OCI-LY3 (cell line): ENCODE measurements around the gene SPON2.
A peak's percentile ranks its signal among the peaks of the same experiment; 100 is the strongest.

Source experiments
- H2AFZ ChIP-seq: fragments of 200-600, 300-600 bp; shearing (Covaris generic); 2 replicates; pipeline ENCODE4 v1.6.0; 2014; ENCODE audit warnings: antibody characterized with exemption, low read depth, low read length
- H3K27ac ChIP-seq: fragments of 200-600, 300-600 bp; sonication (generic); 2 replicates; pipeline ENCODE4 v1.5.1; 2014; ENCODE audit warnings: mild to moderate bottlenecking, low read length, moderate library complexity, mixed read lengths
- H3K27me3 ChIP-seq: fragments of 200-600, 300-600 bp; sonication (generic); 2 replicates; pipeline ENCODE4 v1.6.1; 2014; ENCODE audit warnings: low read depth, low read length, mixed read lengths
- H3K36me3 ChIP-seq: fragments of 200-600, 300-600 bp; sonication (generic); replicated peaks from 2 replicates; pipeline ENCODE3; 2014; ENCODE audit warnings: low read depth, low read length, mixed read lengths
- H3K4me1 ChIP-seq: fragments of 300-600, 200-600 bp; sonication (generic); 2 replicates; pipeline ENCODE4 v1.6.1; 2014; ENCODE audit warnings: low read length, mixed read lengths
- H3K4me2 ChIP-seq: fragments of 200-600, 300-600 bp; sonication (generic); 2 replicates; pipeline ENCODE4 v1.6.1; 2014; ENCODE audit warnings: low read length, mixed read lengths
- H3K4me3 ChIP-seq: fragments of 300-600, 200-600 bp; sonication (generic); 2 replicates; pipeline ENCODE4 v1.5.1; 2014; ENCODE audit warnings: antibody characterized with exemption, mild to moderate bottlenecking, low read length, moderate library complexity
- H3K79me2 ChIP-seq: fragments of 300-600, 200-600 bp; shearing (Covaris generic); 2 replicates; pipeline ENCODE4 v1.6.1; 2014; ENCODE audit warnings: mild to moderate bottlenecking, low read length, mixed read lengths
- H3K9ac ChIP-seq: fragments of 300-600, 200-600 bp; shearing (Covaris generic); 2 replicates; pipeline ENCODE4 v1.6.0; 2014; ENCODE audit warnings: mild to moderate bottlenecking, low read length, moderate library complexity
- H3K9me3 ChIP-seq: fragments of 200-600, 300-600 bp; shearing (Covaris generic); 2 replicates; pipeline ENCODE4 v1.6.1; 2014; ENCODE audit warnings: low read length, mixed read lengths; ENCODE audit not compliant: insufficient read depth
- H4K20me1 ChIP-seq: fragments of 200-600, 300-600 bp; sonication (generic); 2 replicates; pipeline ENCODE4 v1.6.1; 2016; ENCODE audit warnings: low read length, mixed read lengths; ENCODE audit not compliant: insufficient read depth
- CTCF ChIP-seq: fragments of 200-600, 300-600 bp; sonication (generic); IDR thresholded peaks from 2 replicates; pipeline ENCODE4 v1.5.1; 2014; ENCODE audit warnings: antibody characterized with exemption, low read length, low read depth
- EZH2phosphoT487 ChIP-seq: fragments of 200-600 bp; shearing (Covaris generic); IDR thresholded peaks from 2 replicates; pipeline ENCODE4 v1.6.1; 2018; ENCODE audit warnings: antibody characterized with exemption, mixed run types, low read depth

Gene SPON2

DNA sequence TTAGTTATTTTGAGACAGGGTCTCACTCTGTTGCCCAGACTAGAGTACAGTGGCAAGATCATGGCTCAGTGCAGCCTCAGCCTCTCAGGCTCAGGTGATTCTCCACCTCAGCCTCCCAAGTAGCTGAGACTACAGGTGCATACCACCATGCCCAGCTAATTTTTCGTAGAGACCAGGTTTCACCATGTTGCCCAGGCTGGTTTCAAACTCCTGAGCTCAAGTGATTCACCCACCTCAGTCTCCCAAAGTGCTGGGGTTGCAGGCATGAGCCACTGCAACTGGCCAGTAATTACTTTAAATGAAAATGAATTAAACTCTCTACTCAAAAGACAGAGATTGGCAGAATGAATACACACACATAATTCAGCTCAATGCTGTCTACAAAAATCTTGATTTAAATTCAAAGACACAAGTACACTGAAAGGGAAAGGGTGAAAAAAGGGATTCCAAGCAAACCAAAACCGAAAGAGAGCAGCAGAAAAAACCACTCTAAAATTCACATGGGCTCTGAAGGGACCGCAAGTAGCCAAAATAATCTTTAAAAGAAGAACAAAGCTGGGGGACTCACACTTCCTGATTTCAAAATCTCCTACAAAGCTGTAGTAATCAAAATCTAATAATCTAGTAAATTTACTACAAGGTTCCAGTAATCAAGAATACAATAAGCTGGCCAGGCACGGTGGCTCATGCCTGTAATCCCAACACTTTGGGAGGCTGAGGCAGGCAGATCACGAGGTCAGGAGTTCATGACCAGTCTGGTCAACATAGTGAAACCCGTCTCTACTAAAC lies 11.8 kb upstream of the SPON2 start:
- H3K4me3 ChIP-seq: no peak overlapping the region
- TF ChIP-seq CTCF (no peak), EZH2phosphoT487 (no peak)
- no peak overlapping the region for H3K9ac ChIP-seq
- no peaks in the 10 kb centered on the region for H3K36me3 ChIP-seq
- H3K4me1 ChIP-seq: peaks cover 7% of the 10 kb centered on the region; the same call in 1 of the 2 replicates
- peaks cover 24% of the 10 kb centered on the region for H3K9me3 ChIP-seq
- H3K27me3 ChIP-seq: peaks cover 20% of the 10 kb centered on the region; the same call in 1 of the 2 replicates
- H2AFZ ChIP-seq: no peak overlapping the region
- H3K4me2 ChIP-seq: 0 out of 2 replicates have a peak overlapping the region, but pooled peaks have one; percentile 15
- H3K27ac ChIP-seq: no peak overlapping the region
- H3K79me2 ChIP-seq: no peaks in the 10 kb centered on the region
- no peaks in the 10 kb centered on the region for H4K20me1 ChIP-seq

DNA sequence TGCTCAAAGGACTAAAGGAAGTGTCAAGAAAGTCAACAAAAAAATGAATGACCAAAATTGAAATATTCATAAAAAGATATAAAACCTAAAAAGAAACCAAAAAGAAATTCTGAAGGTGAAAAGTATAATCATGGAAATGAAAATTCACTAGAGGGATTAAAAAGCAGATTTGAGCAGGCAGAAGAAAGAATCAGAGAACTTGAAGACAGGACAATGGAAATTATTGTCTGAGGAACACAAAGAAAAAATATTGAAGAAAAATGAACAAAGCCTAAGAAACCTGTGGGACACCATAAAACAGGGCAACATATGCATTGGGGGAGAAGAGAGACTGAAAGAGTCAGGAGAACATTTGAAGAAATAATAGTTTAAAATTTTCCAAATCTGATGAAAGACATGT lies 9.9 kb upstream of the SPON2 start:
- H3K36me3 ChIP-seq: no peaks in the 10 kb centered on the region
- H3K27me3 ChIP-seq: peaks cover 20% of the 10 kb centered on the region; the same call in 1 of the 2 replicates
- H3K4me2 ChIP-seq: no peak overlapping the region
- H3K4me3 ChIP-seq: no peak overlapping the region
- H3K4me1 ChIP-seq: peaks cover 7% of the 10 kb centered on the region; the same call in 1 of the 2 replicates
- no peak overlapping the region for H3K9ac ChIP-seq
- H3K79me2 ChIP-seq: no peaks in the 10 kb centered on the region
- H3K9me3 ChIP-seq: peaks cover 24% of the 10 kb centered on the region
- H3K27ac ChIP-seq: no peak overlapping the region
- no peak overlapping the region for H2AFZ ChIP-seq
- TF ChIP-seq CTCF (no peak), EZH2phosphoT487 (no peak)
- no peaks in the 10 kb centered on the region for H4K20me1 ChIP-seq

GRCh38 chr4:1180663-1181062 lies 8.3 kb upstream of the SPON2 start:
- no peak overlapping the region for H3K27ac ChIP-seq
- H3K4me2 ChIP-seq: no peak overlapping the region
- no peaks in the 10 kb centered on the region for H3K79me2 ChIP-seq
- H3K36me3 ChIP-seq: no peaks in the 10 kb centered on the region
- peaks cover 24% of the 10 kb centered on the region for H3K9me3 ChIP-seq
- no peak overlapping the region for H3K4me3 ChIP-seq
- H3K9ac ChIP-seq: no peak overlapping the region
- TF ChIP-seq CTCF: no peak
- TF ChIP-seq EZH2phosphoT487: no peak
- peaks cover 20% of the 10 kb centered on the region; the same call in 1 of the 2 replicates for H3K27me3 ChIP-seq
- no peaks in the 10 kb centered on the region for H4K20me1 ChIP-seq
- H3K4me1 ChIP-seq: peaks cover 7% of the 10 kb centered on the region; the same call in 1 of the 2 replicates
- H2AFZ ChIP-seq: no peak overlapping the region

DNA sequence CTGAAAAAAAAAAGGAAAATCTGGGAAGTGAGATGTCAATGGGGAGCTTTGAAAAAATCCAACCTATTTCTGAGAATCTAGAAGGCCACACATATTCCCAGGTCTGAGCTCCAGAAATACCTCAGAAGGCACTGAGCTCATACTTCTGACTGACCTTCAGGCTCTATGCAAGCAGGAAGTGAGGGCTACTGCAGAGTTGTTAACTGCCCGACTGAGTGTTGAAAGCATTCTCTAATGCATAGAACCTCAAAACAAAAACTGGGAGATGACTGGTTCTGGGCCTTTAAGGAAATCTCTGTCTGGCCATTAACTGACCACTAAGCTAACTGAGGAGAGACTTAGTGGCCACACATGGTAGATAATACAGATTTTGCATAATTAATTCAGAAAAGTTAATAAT lies 7.6 kb upstream of the SPON2 start:
- Histone ChIP-seq H3K36me3 (no peaks in the 10 kb centered on the region), H3K9ac (no peak overlapping the region), H3K27me3 (peaks cover 20% of the 10 kb centered on the region; the same call in 1 of the 2 replicates), H3K27ac (no peak overlapping the region), H3K4me2 (no peak overlapping the region), H3K4me3 (no peak overlapping the region), H3K79me2 (no peaks in the 10 kb centered on the region), H3K9me3 (peaks cover 24% of the 10 kb centered on the region), H2AFZ (no peak overlapping the region), H3K4me1 (peaks cover 7% of the 10 kb centered on the region; the same call in 1 of the 2 replicates), H4K20me1 (no peaks in the 10 kb centered on the region)
- TF ChIP-seq EZH2phosphoT487: no peak
- no peak for TF ChIP-seq CTCF
